ENCODE data around the gene SNRK.

Gene SNRK

DNA sequence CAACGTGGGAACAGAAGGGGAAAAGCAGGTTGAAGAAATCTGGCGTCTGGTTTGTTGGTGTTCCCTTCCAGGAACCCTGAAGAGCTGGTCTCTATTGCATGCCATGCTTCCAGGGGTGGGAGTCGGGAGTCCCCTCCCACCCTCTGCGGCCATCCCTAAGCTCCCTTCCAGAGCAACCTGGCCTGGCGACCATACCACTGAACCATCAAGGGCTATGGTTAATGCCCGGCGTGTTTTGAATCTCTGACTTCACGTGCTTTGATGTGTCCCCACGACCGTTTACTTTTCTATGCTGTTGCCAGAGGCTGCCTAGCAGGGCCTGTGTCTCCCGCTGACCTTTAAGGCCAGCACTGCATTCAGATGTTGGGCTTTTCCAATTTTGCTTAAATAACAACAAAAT, 696 bp upstream of the SNRK start:
- Histone ChIP-seq H3K9me3 (no peaks in the 10 kb centered on the region), H3K27me3 (no peaks in the 10 kb centered on the region), H3K27ac (peak overlapping the region; percentile 98), H3K4me1 (ENCODE audit: control insufficient read depth in 1 of 2, insufficient read depth in 1 of 2, low read depth in 1 of 2, low read length in 1 of 2) (peaks cover 31 to 43% of the 10 kb centered on the region in 2 experiments), H3K36me3 (peaks cover 14% of the 10 kb centered on the region), H3K4me3 (ENCODE audit: low read depth in 1 of 2, low read length in 1 of 2) (peak overlapping the region; percentile 75 to 85)
- TF ChIP-seq, protein P1, sequence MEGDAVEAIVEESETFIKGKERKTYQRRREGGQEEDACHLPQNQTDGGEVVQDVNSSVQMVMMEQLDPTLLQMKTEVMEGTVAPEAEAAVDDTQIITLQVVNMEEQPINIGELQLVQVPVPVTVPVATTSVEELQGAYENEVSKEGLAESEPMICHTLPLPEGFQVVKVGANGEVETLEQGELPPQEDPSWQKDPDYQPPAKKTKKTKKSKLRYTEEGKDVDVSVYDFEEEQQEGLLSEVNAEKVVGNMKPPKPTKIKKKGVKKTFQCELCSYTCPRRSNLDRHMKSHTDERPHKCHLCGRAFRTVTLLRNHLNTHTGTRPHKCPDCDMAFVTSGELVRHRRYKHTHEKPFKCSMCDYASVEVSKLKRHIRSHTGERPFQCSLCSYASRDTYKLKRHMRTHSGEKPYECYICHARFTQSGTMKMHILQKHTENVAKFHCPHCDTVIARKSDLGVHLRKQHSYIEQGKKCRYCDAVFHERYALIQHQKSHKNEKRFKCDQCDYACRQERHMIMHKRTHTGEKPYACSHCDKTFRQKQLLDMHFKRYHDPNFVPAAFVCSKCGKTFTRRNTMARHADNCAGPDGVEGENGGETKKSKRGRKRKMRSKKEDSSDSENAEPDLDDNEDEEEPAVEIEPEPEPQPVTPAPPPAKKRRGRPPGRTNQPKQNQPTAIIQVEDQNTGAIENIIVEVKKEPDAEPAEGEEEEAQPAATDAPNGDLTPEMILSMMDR (IDR thresholded peaks at IDR 0.05): no peak

DNA sequence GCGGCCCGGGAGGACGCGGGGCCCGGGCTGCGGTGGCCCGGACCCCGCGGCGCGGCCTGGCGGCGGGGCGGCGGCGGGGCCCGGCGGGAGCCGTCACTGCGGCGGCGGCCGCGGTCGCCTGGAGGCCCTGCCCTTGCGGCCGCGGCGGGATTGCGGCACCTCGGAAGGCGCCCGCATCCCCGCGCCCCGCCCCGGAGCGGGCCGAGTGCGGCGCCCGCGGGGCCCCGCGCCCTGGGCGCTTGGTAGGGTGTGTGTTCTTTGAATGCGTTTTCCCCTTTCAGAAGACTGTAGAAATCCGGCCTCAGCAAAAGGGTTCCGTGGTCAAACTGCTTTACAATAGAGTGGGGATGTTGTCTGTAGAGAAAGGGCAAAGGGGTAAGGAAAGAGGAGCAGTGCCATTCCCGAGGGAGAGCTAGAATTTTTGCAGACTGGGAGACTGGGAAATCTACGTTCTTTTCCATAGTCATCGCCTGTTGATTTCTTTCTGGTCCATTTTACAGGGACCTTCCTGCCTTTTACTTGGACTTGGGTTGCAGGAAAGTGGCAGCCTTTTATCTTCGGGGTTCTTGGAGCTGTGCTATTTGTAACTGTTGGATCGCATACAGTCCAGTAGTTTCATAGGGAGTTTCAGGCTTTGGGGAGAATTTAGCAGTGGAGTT, 630 bp downstream of the SNRK start:
- Histone ChIP-seq H3K36me3 (peaks cover 17% of the 10 kb centered on the region), H3K27me3 (no peaks in the 10 kb centered on the region), H3K9me3 (no peaks in the 10 kb centered on the region), H3K4me1 (ENCODE audit: control insufficient read depth in 1 of 2, insufficient read depth in 1 of 2, low read depth in 1 of 2, low read length in 1 of 2) (peaks cover 44 to 56% of the 10 kb centered on the region in 2 experiments), H3K27ac (peak overlapping the region; percentile 98), H3K4me3 (ENCODE audit: low read depth in 1 of 2, low read length in 1 of 2) (peak overlapping the region; percentile 79 to 85)
- TF ChIP-seq, protein P1 (IDR thresholded peaks at IDR 0.05): no peak

DNA sequence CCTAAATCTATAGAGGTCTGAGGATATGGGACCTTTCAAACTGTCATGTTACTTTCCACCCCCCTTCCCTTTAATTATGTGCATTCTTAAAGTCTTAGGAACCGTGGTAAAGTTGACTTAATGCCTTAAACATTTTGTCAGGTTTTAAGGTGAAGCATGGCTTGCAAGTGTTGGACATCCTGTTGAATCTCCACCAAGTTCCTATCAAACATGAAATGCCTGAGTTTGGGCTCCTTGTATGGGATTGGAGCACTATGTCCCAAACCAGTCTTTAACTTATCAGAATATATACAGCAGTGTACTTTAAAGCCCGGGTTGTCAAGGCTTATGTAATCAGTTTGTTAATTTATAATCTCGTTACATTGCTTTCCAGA, 1.1 kb downstream of the SNRK start:
- Histone ChIP-seq H3K27ac (peak overlapping the region; percentile 98), H3K4me1 (ENCODE audit: control insufficient read depth in 1 of 2, insufficient read depth in 1 of 2, low read depth in 1 of 2, low read length in 1 of 2) (peaks cover 49 to 62% of the 10 kb centered on the region in 2 experiments), H3K9me3 (no peaks in the 10 kb centered on the region), H3K36me3 (peaks cover 17% of the 10 kb centered on the region), H3K4me3 (ENCODE audit: low read depth in 1 of 2, low read length in 1 of 2) (peak overlapping the region; percentile 79 to 85), H3K27me3 (no peaks in the 10 kb centered on the region)
- TF ChIP-seq, protein P1 (IDR thresholded peaks at IDR 0.05): no peak

DNA sequence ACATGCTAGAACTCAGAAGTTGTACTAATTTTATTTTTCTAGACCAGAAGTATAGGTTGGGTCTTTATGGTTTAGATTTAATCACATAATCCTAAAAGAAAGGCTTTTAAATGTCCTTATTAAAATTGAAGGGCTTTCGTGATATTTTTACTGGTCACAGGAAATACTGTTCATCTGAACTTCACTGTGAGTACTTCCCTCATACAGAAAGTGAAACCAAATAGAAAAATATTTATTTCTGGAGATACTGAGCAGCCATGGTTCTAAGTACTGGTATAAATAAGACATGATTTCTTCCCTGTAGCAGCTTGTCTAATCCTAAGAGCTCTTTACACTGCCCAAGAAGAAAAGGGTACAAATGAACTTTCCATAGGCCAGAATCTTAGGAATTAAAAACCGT, 2.0 kb downstream of the SNRK start:
- Histone ChIP-seq H3K36me3 (peaks cover 17% of the 10 kb centered on the region), H3K9me3 (no peaks in the 10 kb centered on the region), H3K4me1 (ENCODE audit: control insufficient read depth in 1 of 2, insufficient read depth in 1 of 2, low read depth in 1 of 2, low read length in 1 of 2) (peaks cover 58 to 70% of the 10 kb centered on the region in 2 experiments), H3K27me3 (no peaks in the 10 kb centered on the region), H3K4me3 (ENCODE audit: low read depth in 1 of 2, low read length in 1 of 2) (peak overlapping the region; percentile 79 to 85), H3K27ac (peak overlapping the region; percentile 98)
- TF ChIP-seq, protein P1 (IDR thresholded peaks at IDR 0.05): no peak

DNA sequence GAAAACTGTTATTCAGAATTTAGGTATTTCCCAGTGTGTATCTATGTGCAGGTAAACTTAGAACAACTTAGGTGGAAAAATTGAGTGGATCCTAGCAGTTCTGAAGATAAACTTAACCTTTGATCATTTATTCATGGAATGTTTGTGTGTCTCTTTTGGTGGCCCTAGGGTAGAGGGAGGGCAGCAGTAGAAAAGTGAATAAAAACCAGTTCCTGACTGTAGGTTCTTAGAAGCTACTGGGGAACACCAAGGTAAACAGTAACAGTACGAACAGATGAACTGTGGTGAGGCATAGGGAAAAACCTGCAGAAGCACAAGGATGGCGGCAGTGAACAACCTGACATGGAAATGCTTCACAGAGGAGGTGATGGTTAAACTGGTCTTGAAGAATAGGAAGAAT, 2.5 kb downstream of the SNRK start:
- TF ChIP-seq, protein P1 (IDR thresholded peaks at IDR 0.05): no peak
- Histone ChIP-seq H3K4me1 (ENCODE audit: control insufficient read depth in 1 of 2, insufficient read depth in 1 of 2, low read depth in 1 of 2, low read length in 1 of 2) (peaks cover 63 to 75% of the 10 kb centered on the region in 2 experiments), H3K27me3 (no peaks in the 10 kb centered on the region), H3K27ac (peak overlapping the region; percentile 98), H3K4me3 (ENCODE audit: low read depth in 1 of 2, low read length in 1 of 2) (peak overlapping the region; percentile 79 to 85), H3K36me3 (peaks cover 17% of the 10 kb centered on the region), H3K9me3 (no peaks in the 10 kb centered on the region)

Measured in neutrophil (primary cell).